Measurements from ENCODE around the gene COQ10B. TPM values are rescaled to one million over a fixed set of nuclear protein-coding genes. Genes with fewer than 3 reads are reported as not detected.

COQ10B gene
- total RNA-seq, 1 donor: 48.1 TPM

DNA sequence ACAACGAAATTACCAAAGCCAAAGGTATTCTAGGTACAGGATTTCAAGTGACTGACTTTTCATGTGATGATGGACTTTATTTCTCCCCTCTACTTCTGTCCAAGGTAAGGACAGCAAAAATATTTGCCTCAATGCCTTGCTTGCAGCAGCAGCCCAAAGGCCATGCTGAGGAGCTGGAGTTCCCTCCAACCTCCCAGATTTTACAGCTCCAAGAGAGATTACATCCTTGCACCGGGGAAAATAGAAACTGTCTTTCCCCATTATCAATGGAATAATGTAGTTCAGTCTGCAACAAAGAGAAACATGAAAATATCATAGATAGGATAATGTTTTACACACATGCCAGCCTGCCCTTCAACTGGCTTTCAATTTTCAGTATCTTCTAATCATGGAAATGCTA is 32.8 kb downstream of the COQ10B start:
- H4K20me1 ChIP-seq (ENCODE audit: insufficient read depth, low read length): no peaks in the 10 kb centered on the region
- H3K79me2 ChIP-seq (ENCODE audit: insufficient read depth, low read length): no peaks in the 10 kb centered on the region
- H3K27me3 ChIP-seq (ENCODE audit: insufficient read depth, low read length): no peaks in the 10 kb centered on the region
- H3K27ac ChIP-seq (ENCODE audit: low read depth, low read length): no peak overlapping the region
- no peaks in the 10 kb centered on the region for H3K4me1 ChIP-seq (ENCODE audit: insufficient read depth, low read length)
- no peak for DNase-seq (ENCODE audit: insufficient read length, low spot score, missing footprints)
- H3K4me3 ChIP-seq (ENCODE audit: insufficient read depth, low read length): no peak overlapping the region
- no peak overlapping the region for H3K4me2 ChIP-seq (ENCODE audit: insufficient read depth, low read length)
- peaks cover 60% of the 10 kb centered on the region for H3K36me3 ChIP-seq (ENCODE audit: insufficient read depth, low read length)
- no peak overlapping the region for H2AFZ ChIP-seq (ENCODE audit: low read length)
- TF ChIP-seq, protein P1, sequence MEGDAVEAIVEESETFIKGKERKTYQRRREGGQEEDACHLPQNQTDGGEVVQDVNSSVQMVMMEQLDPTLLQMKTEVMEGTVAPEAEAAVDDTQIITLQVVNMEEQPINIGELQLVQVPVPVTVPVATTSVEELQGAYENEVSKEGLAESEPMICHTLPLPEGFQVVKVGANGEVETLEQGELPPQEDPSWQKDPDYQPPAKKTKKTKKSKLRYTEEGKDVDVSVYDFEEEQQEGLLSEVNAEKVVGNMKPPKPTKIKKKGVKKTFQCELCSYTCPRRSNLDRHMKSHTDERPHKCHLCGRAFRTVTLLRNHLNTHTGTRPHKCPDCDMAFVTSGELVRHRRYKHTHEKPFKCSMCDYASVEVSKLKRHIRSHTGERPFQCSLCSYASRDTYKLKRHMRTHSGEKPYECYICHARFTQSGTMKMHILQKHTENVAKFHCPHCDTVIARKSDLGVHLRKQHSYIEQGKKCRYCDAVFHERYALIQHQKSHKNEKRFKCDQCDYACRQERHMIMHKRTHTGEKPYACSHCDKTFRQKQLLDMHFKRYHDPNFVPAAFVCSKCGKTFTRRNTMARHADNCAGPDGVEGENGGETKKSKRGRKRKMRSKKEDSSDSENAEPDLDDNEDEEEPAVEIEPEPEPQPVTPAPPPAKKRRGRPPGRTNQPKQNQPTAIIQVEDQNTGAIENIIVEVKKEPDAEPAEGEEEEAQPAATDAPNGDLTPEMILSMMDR (IDR thresholded peaks at IDR 0.05; ENCODE audit: extremely low read depth, low read depth, low read length): no peak
- H3K9me3 ChIP-seq (ENCODE audit: low read depth, low read length): peaks cover 4% of the 10 kb centered on the region

DNA sequence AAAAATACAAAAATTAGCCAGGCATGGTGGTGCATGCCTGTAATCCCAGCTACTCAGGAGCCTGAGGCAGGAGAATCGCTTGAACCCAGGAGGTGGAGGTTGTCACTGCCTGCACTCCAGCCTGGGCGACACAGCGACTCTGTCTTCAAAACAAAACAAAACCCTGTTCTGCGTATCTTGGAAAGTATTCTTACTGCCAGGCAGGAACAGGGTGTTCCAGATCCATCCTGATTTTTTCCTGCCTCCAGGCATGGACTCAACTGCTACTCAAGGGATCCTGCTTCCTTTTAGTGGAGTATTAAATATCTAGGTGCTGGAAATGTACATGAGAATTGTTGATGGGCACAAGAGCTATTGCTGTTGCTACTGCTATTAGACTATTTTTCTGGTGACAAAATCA is 34.0 kb downstream of the COQ10B start:
- no peaks in the 10 kb centered on the region for H3K27me3 ChIP-seq (ENCODE audit: insufficient read depth, low read length)
- H3K4me3 ChIP-seq (ENCODE audit: insufficient read depth, low read length): no peak overlapping the region
- no peak overlapping the region for H2AFZ ChIP-seq (ENCODE audit: low read length)
- TF ChIP-seq, protein P1 (IDR thresholded peaks at IDR 0.05; ENCODE audit: extremely low read depth, low read depth, low read length): no peak
- peaks cover 4% of the 10 kb centered on the region for H3K9me3 ChIP-seq (ENCODE audit: low read depth, low read length)
- DNase-seq (ENCODE audit: insufficient read length, low spot score, missing footprints): no peak
- H3K4me2 ChIP-seq (ENCODE audit: insufficient read depth, low read length): no peak overlapping the region
- no peak overlapping the region for H3K27ac ChIP-seq (ENCODE audit: low read depth, low read length)
- peaks cover 73% of the 10 kb centered on the region for H3K36me3 ChIP-seq (ENCODE audit: insufficient read depth, low read length)
- H3K79me2 ChIP-seq (ENCODE audit: insufficient read depth, low read length): no peaks in the 10 kb centered on the region
- no peaks in the 10 kb centered on the region for H3K4me1 ChIP-seq (ENCODE audit: insufficient read depth, low read length)
- no peaks in the 10 kb centered on the region for H4K20me1 ChIP-seq (ENCODE audit: insufficient read depth, low read length)

DNA sequence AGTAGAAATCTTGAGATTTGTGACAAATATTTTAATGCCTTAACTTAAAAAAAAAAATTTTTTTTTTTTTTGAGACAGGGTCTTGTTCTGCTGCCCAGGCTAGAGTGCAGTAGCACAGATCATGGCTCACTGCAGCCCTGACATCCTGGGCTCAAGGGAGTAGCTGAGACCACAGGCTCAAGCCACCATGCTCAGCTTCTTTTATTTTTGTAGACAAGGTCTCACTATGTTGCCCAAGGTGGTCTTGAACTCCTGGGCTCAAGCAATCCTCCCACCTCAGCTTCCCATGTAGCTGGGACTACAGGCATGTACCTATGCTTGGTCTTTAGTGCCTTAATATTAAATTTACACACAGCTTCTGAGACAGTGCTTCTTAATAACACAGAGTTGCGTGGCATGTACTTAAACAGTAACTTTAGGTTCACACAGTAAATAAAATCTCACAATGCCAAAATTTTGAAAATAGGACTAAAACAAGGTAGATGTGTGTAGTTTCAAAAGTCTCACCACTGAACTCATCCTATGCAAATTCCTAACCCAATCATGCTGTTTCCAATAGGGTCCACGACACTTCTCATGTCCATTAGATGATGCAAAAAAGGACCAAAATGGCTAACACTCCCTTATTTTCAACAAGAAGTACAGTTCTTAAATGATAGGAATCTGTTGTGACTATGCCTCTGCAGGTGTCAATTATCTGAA is 42.2 kb downstream of the COQ10B start:
- Histone ChIP-seq H4K20me1 (ENCODE audit: insufficient read depth, low read length) (peaks cover 21% of the 10 kb centered on the region), H3K9me3 (ENCODE audit: low read depth, low read length) (no peaks in the 10 kb centered on the region), H3K4me3 (ENCODE audit: insufficient read depth, low read length) (no peak overlapping the region), H3K4me2 (ENCODE audit: insufficient read depth, low read length) (no peak overlapping the region), H3K4me1 (ENCODE audit: insufficient read depth, low read length) (peaks cover 11% of the 10 kb centered on the region), H3K36me3 (ENCODE audit: insufficient read depth, low read length) (peaks cover 73% of the 10 kb centered on the region), H3K27ac (ENCODE audit: low read depth, low read length) (no peak overlapping the region), H3K27me3 (ENCODE audit: insufficient read depth, low read length) (no peaks in the 10 kb centered on the region), H2AFZ (ENCODE audit: low read length) (no peak overlapping the region), H3K79me2 (ENCODE audit: insufficient read depth, low read length) (peaks cover 53% of the 10 kb centered on the region)
- no peak for DNase-seq (ENCODE audit: insufficient read length, low spot score, missing footprints)
- TF ChIP-seq, protein P1 (IDR thresholded peaks at IDR 0.05; ENCODE audit: extremely low read depth, low read depth, low read length): no peak

DNA sequence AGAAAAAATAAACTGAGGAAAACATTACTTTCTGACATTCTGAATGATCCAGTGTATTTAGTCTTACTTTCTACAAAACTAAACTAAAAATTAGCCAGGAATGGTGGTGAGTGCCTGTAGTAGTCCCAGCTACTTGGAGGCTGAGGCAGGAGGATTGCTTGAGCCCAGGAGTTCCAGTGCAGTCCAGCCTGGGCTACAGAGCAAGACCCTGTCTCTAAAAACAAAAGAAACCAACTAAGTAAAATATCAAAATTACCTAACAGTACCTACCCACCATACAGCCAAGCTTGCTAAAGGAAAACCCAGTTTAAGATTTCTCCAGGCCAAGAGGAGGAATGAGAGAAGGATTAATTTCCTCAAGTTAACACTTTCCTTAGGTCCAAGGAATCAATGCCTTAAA is 43.3 kb downstream of the COQ10B start:
- Histone ChIP-seq H3K4me2 (ENCODE audit: insufficient read depth, low read length) (no peak overlapping the region), H3K27me3 (ENCODE audit: insufficient read depth, low read length) (no peaks in the 10 kb centered on the region), H3K27ac (ENCODE audit: low read depth, low read length) (no peak overlapping the region), H3K9me3 (ENCODE audit: low read depth, low read length) (no peaks in the 10 kb centered on the region), H4K20me1 (ENCODE audit: insufficient read depth, low read length) (peaks cover 21% of the 10 kb centered on the region), H3K36me3 (ENCODE audit: insufficient read depth, low read length) (peaks cover 63% of the 10 kb centered on the region), H3K4me3 (ENCODE audit: insufficient read depth, low read length) (no peak overlapping the region), H3K79me2 (ENCODE audit: insufficient read depth, low read length) (peaks cover 64% of the 10 kb centered on the region), H2AFZ (ENCODE audit: low read length) (no peak overlapping the region), H3K4me1 (ENCODE audit: insufficient read depth, low read length) (peaks cover 14% of the 10 kb centered on the region)
- no peak for DNase-seq (ENCODE audit: insufficient read length, low spot score, missing footprints)
- TF ChIP-seq, protein P1 (IDR thresholded peaks at IDR 0.05; ENCODE audit: extremely low read depth, low read depth, low read length): no peak

Measured in osteoblast (primary cell).